OCI-LY3 (cell line): ENCODE measurements around the gene TLCD1.

Experiments used
- CTCF ChIP-seq: fragments of 200-600, 300-600 bp; sonication (generic); IDR thresholded peaks from 2 replicates; pipeline ENCODE4 v1.5.1; 2014; ENCODE audit warnings: antibody characterized with exemption, low read length, low read depth
- EZH2phosphoT487 ChIP-seq: fragments of 200-600 bp; shearing (Covaris generic); IDR thresholded peaks from 2 replicates; pipeline ENCODE4 v1.6.1; 2018; ENCODE audit warnings: antibody characterized with exemption, mixed run types, low read depth

- TF ChIP-seq EZH2phosphoT487 (no peak), CTCF (peak; percentile 95)
These were observed 37.8 kb upstream of the TLCD1 start for GRCh38 chr17:28763804-28764266.
